HL-60/S4 treated with retinoic acid at 250 ng/mL for 4 days and 3 days (cell line): Measurements from ENCODE around the gene TFDP2.
"Not testable (repeated sequence)": the region's sequence is repeated elsewhere in the genome, so short reads cannot be mapped to it uniquely, and the experiment has no call there.

Experiments
- in situ Hi-C: fragments of 300-500 bp; cut with MboI; formaldehyde crosslinking; loops from 2 replicates; pipeline ENCODE4 v1.7.0; 2022; ENCODE audit warnings: low sequenced_read_pairs

TFDP2 gene, protein sequence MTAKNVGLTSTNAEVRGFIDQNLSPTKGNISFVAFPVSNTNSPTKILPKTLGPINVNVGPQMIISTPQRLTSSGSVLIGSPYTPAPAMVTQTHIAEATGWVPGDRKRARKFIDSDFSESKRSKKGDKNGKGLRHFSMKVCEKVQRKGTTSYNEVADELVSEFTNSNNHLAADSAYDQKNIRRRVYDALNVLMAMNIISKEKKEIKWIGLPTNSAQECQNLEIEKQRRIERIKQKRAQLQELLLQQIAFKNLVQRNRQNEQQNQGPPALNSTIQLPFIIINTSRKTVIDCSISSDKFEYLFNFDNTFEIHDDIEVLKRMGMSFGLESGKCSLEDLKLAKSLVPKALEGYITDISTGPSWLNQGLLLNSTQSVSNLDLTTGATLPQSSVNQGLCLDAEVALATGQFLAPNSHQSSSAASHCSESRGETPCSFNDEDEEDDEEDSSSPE

DNA sequence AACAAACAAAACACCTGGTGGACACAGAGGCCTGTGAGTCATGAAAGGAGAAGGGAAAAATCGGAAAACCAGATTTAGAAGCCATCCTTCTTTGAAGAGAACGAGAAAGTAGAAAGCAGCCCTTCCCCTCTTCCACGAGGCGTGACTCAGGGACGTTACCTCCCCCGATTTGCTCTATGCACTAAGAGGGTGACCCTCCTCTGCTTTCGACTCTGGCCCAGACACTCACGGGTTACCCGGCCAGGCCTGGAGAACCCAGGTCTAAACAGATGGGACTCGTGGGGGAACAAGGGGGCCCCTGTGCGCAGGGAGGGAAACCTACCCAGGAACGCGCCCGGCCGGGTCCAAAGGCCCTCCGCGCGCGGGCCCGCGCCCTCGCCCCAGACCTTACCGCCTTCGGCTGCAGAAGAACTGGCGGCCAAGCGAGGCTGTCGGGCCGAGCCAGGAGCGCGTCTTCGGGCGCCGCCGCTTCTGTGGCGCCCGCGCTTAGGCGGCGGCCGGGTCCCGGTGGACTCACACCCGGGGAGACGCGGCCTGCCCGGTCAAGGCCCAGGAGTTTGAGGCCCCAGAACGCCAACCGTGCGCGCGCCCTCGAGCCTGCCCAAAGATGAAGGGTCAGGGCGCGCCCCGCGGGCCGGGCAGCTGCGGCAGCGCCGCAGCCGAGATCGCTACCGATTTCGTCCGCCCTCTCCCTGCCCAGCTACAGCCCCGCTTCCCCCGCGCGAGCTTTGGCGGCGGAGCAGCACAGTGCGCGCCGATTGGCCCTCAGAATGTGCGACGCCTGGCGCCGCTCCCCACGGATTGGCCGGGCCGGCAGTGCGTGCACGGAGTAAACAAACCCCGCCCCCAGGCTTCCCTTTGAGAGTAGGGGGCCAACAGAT lies at the start of gene TFDP2:
TFDP2 (minus strand) TSS at position 753 of the 881 bp plus-strand sequence. CDS start 47,795 bp downstream, outside the sequence.
- in situ Hi-C loops, result no loop called here

DNA sequence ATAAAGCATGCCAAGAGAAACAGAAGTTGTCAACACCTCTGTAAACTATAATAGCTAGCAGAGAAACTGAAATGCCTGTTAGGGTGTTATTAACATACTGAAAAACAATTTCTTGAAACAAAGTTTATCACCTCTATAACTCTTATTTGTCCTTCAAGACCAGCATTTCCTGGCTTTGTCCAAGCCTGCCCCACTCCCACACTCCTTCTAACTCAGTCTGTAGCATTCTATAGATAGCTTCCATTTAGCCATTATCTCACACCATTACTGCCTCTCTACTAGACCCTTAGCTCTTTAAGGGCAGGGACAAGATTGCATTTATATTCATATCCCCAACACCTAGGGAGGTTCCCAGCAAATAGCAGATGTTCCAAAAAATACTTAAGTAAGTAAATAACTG lies 39.5 kb upstream of the TFDP2 start:
- in situ Hi-C loops, result no loop called here

DNA sequence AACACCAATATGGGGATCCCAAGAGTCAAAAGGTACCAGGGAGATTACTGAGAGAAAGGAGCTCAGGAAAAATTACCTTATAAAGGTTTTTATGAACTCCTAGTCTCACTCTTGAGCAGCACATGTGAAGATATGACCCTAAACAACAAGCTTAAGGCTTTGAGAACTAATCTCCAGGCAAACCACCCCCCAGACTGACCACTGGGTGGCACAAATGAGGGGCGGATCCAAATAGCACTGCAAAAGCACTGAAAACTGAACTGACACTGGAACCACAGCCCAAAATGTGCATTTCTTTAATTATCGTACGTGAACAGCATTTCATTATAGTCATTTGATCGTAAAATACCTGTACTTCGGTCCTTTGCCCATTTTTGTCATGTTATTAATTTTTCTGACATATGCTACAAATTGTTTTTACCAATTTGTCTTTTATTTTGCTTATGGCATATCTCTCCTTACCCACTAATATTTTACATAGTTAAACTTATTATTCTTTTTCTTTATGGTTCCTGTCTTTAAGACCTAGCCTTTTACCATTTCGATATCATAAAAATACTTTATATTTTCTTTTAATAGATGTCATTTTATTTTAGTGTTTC lies 31.5 kb upstream of the TFDP2 start:
- in situ Hi-C loops, result no loop called here

DNA sequence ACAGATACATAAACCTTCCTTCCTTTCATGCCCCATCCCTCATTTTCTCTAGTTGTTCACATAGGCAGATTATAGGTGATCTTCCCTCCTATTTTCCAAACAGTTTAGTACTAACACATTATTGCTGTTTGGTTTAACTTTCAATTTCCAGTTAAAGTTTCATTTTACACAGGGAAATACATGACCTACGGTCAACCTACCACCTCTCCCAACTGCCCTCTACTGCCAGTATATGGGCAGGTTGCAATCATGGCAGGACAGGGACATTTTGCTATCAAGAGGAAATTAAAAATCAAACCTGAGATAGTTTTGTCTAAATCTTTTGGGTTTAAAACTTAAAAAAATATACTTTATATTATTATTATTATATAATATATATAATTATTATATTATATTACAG lies 26.1 kb upstream of the TFDP2 start:
- in situ Hi-C loops, result no loop called here

DNA sequence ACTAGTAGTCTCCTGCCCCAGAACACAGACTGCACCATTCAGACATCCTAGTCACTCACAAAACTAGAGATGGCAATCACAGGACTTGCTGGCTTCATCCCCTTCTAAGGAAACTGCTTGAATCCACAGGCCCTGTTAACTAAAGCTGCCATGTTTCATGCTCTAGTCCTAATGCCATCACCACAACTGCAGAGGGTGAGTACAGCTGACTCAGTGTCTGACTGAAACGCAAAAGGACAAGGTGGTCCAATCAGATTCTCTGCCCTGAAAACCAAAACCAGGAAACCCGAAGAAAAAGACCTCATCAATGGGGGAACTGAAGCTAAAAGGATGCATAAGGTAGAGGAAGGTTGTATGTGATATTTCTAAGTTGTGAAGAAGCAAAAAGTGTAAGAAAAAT lies 25.2 kb upstream of the TFDP2 start:
- in situ Hi-C loops, result no loop called here

DNA sequence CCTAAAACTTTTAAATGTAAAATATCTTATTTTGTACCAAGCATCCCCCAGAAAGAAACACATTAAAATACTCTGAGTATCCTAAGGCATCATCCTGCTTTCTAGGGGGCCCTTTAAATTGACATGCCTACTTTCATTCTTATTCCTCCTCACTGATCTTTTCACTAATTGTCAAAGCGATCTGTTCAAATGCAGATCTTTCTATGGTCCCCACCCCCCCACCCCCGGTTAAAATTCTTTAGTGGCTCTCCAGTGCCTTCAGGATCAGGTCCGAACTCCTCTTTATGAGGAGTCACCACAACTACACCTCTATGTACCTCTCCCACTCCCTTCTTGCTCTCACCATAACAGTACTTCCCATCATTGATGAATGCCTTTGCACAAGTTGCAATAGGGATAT lies 19.2 kb upstream of the TFDP2 start:
- in situ Hi-C loops, result no loop called here

DNA sequence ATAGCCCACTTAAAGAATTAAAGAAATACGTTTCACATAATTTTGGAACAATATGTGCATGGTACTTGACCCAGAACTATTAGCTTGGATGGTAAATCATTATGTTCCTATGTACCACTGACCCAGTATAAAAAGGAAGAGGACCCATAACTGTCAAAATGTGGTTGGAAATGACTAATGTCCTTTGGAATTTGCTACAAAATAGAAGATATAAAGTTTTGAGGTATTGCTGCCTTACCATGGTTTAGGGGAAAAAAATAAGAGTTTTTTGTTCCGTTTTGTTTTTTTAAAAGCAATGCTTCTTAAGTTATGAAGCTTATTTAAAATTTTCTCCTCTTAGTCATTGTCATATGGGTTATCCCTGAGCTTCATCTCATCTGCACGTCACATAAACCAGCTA lies 15.8 kb upstream of the TFDP2 start:
- in situ Hi-C loops, result no loop called here

DNA sequence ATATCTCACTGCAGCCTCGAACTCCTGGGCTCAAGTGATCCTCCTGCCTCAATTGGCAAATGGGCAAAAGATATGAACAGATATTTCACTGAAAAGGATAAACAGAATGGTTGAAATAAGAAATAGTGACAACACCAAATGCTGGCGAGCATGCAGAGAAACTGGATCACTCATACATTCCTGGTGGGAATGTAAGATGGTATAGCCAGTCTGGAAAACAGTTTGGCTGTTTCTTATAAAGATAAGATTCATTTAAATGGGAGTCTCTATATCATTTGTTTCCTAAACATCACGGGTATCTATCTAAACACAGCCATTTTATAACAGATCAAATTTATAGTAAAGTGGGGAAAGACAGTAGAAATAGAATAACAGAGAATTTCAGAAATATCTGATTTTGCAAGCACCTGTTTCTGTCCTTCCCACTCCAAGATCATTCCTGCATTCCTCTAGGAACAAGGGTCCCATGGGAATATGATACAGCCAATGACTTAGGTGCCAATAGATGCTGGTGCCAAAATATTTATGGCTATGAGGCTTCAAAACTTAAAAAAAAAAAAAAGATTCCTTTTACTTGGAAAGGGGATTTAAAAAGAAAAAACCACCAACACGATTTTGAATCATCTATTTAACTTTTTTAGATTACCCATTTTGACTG lies 9.9 kb upstream of the TFDP2 start:
- in situ Hi-C loops, result no loop called here

DNA sequence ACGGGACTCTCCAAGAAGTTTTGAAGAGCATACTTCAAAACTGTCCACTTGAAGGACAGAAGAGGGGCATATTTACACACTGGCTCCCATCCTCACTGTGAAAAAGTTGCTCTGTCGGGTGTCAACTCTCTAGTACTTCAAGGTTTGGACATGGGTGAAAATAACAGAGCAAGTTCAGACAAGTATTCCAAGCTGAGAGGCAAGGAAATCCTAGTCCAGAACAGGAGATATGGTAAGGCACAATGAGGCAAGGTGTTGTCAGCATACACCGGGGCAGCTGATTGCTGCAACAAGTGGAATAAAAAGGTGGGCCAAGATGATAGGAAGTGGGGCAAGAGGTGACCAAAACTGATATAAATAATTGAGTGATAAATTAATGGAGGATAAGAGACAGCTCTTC lies 4.8 kb upstream of the TFDP2 start:
- in situ Hi-C loops, result no loop called here

DNA sequence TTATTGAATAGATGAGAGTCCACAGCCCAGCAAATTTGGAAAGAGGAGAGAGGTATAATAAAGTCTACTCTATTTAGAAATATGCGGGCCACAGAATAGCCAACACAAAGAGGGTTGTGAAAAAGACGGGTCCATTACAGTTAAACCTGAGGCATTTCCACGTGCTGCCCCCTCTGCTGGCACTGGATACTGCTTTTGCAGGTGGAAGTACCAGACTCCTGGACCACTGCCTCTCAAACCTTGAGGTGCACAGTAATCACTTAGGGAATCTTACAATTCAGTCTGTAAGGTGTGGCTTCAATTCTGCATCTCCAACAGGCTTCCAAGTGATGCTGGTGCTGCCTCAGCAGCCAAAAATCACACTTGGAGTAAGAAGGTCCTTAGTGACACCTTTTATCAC lies 3.0 kb upstream of the TFDP2 start:
- in situ Hi-C loops, result no loop called here

DNA sequence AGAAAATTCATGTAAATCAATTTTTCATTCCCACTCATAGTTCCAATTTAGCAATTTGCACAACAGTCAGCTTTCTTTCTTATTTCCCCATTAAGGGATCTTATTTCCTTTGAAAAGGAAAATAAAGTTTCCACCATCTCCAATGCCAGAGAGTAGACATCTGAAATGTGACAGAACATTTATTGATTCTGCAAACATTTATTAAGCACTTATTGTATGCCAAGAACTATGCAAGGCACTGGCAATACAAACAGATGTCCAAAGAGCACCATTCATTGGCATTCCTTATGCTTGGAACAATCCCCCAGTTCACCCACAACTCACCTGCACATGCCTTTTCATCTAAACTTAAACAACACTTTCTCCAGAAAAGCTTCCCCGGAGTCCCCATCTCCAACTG lies 2.5 kb upstream of the TFDP2 start:
- in situ Hi-C loops, result no loop called here

DNA sequence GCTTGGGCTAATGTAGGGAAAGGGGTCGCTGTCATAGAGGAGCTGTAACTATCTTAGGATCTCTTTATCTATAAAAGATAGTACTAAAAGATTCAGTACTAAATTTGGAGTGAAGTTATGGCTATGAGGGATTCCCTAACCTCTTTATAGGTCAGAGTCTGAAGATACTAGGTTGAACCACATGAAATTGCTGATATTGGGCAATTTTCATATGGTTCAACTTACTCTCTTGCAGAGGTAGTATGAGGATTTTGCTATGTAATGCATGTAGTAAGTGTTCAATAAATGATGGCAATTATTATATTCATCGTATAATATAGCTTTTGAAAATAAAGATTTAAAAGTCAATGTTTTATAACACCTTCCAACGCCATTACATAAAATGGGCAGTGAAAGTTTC lies 1.9 kb upstream of the TFDP2 start:
- in situ Hi-C loops, result no loop called here

DNA sequence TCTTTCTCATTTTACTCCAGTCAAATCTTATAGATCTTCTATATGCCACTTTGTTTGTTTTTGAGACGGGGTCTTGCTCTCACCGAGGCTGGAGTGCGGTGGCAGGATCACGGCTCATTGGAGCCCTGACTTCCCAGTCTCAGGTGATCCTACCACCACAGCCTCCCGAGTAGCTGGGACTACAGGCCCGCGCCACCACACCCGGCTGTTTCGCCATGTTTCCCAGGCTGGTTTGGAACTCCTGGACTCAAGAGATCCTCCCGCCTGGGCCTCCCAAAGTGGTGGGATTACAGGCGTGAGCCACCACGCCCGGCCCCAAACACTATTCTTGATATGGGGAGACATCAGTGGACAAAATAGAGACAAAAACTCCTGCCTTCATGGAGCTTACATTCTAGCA lies 927 bp upstream of the TFDP2 start:
- in situ Hi-C loops, result no loop called here

DNA sequence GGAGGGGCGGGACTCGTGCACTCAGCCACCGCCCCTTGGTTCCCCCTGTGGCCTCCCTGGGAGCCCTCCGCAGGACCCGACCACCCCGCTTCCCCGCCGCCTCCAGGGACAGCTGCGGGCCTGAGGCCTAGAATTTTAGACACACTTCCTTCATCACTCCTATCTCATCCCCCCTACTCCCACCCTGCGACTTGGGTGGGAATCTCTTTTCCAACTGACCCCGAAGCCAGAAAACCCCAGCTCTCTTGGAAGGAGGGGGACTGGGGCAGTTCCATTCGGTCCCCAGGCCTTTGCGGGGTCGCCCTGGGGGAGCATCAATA lies 289 bp upstream of the TFDP2 start:
- in situ Hi-C loops, result no loop called here

DNA sequence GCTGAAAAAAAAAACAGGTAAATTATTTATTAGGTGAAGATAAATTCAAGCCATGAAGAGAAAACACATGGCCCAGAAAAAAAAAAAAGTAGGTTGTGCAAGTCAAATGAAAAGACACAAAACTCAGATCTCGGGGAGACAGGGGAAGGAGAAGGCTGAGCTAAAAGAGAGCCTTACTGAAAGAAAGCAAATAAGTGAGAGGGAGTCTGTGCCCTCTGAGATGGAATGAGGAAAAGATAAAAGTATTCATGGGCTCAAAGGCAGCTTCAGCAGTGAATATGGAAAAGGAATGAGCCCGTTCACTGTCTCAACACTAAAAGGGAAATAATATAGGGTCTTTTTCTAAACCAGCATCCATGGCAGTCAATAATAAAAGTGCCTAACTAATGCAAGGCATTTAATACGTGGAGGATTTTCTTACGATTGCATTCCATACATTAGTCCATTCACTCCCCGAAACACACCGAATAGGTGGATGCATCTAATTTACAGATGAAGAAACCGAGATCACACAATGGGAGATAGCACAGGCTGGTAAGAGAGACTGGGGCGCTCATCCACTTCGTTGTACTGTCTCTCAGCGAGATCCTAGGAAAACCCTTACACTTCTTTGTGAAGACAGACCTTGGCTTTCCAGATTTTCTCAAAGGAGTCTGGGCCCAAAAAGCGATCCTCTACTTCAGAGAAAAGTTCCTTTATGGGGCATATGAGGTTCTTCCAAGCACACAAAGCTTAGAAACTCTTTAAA lies 1.1 kb downstream of the TFDP2 start:
- in situ Hi-C loops, result no loop called here

DNA sequence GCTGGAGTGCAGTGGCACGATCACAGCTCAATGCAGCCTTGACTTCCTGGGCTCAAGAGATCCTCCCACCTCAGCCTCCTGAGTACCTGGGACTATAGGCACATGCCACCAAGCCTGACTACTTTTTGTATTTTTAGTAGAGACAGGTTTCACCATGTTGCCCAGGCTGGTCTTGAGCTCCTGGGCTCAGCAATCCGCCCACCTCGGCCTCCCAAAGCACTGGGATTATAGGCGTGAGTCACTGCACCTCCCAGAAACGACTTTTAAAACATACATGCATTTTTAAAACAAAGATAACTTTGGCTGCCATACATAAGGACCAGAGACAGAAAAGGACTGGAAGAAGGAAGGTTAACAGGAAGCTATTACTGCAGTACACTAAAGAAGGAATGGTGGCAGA lies 4.8 kb downstream of the TFDP2 start:
- in situ Hi-C loops, result not testable (repeated sequence)

DNA sequence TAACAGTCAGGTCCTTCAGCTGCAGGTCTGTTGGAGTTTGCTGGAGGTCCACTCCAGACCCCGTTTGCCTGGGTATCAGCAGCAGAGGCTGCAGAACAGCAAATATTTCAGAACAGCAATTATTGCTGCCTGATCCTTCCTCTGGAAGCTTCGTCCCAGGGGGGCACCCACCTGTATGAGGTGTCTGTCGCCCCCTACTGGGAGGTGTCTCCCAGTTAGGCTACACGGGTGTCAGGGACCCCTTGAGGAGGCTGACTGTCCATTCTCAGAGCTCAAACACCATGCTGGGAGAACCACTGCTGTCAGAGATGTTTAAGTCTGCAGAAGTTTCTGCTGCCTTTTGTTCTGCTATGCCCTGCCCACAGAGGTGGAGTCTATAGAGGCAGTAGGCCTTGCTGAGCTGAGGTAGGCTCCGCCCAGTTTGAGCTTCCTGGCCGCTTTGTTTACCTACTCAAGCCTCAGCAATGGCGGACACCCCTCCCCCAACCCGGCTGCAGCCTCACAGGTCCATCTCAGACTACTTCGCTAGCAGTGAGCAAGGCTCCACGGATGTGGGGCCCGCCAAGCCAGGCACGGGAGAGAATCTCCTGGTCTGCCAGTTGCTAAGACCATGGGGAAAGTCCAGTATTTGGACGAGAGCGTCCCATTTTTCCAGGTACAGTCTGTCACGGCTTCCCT lies 8.6 kb downstream of the TFDP2 start:
- in situ Hi-C loops, result not testable (repeated sequence)

DNA sequence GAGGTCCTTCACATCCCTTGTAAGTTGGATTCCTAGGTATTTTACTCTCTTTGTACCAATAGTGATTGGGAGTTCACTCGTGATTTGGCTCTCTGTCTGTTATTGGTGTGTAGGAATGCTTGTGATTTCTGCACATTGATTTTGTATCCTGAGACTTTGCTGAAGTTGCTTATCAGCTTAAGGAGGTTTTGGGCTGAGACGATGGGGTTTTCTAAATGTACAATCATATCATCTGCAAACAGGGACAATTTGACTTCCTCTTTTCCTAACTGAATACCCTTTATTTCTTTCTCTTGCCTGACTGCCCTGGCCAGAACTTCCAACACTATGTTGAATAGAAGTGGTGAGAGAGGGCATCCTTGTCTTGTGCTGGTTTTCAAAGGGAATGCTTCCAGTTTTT lies 12.3 kb downstream of the TFDP2 start:
- in situ Hi-C loops, result not testable (repeated sequence)

DNA sequence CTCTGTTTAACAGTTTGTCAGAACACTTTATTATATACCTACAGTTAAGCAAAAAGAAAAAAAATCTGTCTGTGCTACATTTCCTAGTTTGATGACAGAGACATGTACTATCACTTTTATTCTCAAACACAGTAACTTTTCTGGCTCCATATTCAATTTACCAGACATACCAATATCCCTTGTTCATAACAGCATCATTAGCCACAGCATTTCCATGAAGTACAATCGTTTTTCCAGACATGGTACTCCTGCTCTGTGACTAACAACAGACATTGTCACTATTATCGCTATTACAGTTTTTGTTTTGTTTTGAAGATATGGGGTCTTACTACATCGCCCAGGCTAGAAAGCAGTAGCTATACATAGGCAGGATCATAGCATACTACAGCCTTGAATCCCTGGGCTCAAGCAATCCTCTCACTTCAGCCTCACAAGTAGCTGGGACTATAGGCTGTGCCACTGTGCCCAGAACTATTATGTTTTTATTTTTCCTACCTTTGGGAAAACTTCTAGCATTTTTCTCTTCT lies 14.5 kb downstream of the TFDP2 start:
- in situ Hi-C loops, result no loop called here
